T-helper 2 cell (primary cell): Measurements from ENCODE around the gene TASL.
"Not testable (repeated sequence)": the region's sequence is repeated elsewhere in the genome, so short reads cannot be mapped to it uniquely, and the experiment has no call there.

Source experiments
- DNase-seq, 5 experiments: peaks; one replicate each; pipeline versions ENCODE4 v3.0.0 to v3.0.0-alpha.2; 2012 to 2022
- total RNA-seq, 2 donors: gene quantifications; one replicate each; lab custom pipeline; 2026; lab: John Stamatoyannopoulos, UW

The TASL gene, protein sequence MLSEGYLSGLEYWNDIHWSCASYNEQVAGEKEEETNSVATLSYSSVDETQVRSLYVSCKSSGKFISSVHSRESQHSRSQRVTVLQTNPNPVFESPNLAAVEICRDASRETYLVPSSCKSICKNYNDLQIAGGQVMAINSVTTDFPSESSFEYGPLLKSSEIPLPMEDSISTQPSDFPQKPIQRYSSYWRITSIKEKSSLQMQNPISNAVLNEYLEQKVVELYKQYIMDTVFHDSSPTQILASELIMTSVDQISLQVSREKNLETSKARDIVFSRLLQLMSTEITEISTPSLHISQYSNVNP
- 0 to 3.0 reads per million in 2 donors for total RNA-seq

DNA sequence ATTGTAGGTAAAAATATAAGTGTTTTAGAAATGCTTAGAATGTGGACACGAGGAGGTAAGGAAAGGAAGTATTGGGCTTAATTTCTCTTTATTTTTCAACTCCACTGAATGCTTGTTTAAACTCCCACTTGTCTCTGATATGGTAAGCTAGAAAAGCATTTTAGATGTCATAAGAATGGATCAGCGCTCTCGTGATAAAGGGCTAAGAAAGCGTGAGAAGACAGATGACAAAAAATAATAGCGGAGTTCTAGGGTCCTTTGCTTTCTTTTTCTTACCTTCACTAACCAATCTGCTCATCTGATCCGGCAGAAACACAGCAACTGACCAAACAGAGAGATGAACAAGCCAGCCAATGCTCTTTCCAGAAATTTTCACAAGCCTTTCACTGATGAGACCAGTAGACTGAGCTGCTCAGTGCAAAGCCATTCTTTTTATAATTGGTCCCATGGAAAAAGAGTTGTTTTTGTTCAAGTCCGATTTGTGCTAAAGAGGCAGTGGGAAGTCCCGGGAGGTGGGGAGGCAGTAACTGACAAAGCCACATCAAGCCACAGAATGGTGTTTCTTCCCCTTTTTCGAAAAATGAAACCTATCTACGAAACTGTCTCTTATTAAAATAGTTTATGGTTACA is at the start of gene TASL:
TSS of gene TASL (minus strand) at position 405 of the 630 bp plus-strand sequence. CDS start 17,411 bp downstream, outside the sequence.
- peak in 3 of 5 experiments; percentile 3 to 88 (median 15) for DNase-seq

DNA sequence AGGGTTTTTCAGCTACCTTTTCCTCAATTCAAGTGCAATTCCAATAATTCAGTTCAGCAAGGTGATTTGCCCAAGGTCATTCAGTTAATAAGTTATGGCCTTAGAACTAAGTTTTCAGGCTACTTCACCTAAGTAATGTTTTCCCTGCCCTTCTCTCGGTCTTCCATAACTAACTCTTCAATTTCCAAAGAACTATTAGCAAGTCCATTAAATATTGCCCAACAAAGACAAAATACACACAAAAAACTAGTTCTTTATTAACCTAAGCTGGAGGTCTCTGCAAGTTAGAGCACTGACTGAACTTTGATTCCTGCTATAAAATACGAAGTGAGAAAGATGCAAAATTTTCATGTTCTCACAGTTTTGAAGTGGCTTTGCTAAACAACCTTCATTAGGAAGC is 48.8 kb upstream of the TASL start:
- no peak for DNase-seq

GRCh38 chrX:30622361-30622760 is 44.8 kb upstream of the TASL start:
- DNase-seq = no peak

- no peak for DNase-seq
Observed at GRCh38 chrX:30620980-30621618, 43.5 kb upstream of the TASL start.

DNA sequence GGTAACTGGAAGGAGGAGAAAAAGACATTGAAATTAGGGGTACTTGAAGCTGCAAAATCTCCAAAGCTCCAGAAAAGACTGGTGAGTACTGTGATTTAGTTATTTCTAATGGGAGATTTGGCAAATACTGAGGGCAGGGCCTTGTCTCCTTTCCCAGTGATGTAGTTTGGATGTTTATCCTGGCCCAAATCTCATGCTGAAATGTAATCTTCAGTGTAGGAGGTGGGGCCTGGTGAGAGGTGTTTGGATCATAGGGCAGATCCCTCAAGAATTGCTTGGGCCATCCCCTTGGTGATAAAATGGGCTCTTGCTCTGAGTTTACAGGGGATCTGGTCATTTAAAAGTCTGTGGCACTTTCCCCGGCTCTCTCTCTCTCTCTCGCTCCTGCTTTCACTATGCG is 42.6 kb upstream of the TASL start:
- no peak for DNase-seq

GRCh38 chrX:30618160-30618765 is 40.7 kb upstream of the TASL start:
- no peak for DNase-seq

DNA sequence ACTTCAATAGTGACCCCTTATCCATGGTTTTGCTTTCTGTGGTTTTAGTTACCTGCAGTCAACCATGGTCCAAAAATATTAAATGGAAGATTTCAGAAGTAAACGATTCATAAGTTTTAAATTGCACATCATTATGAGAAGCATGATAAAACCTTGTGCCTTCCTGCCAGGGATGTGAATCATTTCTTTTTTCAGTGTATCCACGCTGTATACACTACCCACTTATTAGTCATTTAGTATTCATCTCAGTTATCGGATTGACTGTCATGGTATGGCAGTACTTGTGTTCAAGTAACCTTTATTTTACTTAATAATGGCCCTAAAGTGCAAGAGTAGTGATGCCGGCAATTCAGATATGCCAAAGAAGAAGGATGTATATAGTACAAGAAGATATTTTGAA is 37.7 kb upstream of the TASL start:
- DNase-seq = peak in 1 of 5 experiments; percentile 31

- no peak for DNase-seq
Observed at GRCh38 chrX:30613721-30614120, 36.2 kb upstream of the TASL start.

- DNase-seq = no peak
Observed at GRCh38 chrX:30612250-30612655, 34.7 kb upstream of the TASL start.

DNA sequence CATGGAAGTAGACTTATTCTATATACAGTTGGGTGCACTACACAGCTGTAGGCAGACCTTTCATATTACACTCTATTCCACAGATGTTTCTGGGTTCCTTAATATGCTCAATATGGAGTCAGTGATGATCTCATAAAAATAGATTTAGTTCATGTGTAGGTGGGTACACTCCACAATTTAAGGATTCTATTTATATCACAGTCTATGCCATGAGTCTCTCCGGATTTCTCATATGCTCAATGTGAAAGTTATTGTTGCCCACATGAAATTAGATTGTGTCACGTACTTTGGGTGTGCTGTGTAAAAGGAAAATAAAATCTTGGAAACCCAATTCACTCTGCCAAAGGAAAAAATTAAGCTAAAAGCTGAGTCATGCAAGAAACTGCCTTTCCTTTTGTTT is 32.5 kb upstream of the TASL start:
- DNase-seq = no peak

- no peak for DNase-seq
Observed at GRCh38 chrX:30607155-30607554, 29.6 kb upstream of the TASL start.

DNA sequence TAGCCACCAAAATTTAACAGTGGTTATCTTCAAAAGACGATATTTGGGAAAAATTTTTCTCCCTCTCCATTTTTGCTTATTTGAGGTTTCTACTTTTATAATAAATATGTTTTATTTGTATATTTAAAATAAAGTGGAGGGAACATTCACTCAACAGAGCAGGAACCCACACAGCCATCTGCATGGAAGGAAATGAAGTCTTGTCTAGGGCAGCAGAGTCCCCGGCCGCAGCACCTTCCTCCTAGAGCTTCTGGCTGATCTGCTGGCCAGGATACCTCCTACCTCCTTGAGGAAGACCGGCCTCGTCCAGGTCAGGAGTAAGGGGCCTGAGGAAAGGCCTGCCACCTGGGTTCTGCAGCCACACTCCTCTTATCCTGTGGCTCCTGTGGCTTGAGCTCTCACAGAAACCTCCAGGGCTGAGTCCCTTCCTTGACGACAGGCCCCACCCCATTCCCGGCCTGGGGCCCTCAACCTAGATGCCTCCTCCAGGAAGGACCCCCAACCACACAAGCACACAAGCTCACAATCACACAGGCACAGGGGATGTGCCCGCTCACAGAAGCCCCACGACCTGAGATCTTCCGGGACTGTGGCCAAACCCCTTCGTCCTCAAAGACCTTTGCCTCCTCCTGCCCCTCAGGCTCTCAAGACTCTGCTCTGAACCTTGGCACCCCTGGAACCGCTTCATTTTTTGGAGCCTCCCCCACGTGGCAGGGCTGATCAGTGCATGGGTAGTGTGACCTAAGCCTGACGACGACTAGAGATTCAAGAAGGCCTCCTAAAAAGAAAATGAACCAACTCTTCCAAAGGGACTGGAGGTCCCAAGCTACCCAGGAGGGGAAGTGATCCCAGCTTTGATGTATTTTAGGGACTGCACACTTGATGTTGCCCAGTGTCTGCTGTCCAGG is 23.0 kb upstream of the TASL start:
- DNase-seq = not testable (repeated sequence)

- no peak for DNase-seq
Observed at GRCh38 chrX:30597216-30598012, 19.8 kb upstream of the TASL start.

GRCh38 chrX:30593440-30594200 is 16.1 kb upstream of the TASL start:
- DNase-seq = peak in 2 of 5 experiments; percentile 3 to 43

DNA sequence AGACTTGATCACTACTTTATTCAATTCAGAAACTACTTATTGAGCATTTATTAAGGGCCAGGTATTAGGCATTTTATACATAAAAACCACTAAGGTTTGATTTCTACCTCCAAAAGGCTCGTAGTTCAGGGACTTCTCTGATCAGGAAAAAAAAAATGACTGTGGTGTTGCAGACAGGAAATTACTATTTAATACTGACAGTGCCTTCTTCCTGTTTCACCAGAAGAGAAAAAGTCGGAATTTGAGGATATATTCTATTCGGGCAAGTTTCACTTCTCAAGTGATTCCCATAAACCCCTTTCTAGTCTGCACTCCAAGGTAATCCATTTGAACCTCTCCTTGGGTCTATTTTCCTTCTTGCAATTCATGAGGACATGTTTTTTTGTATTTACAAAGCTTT is 15.3 kb upstream of the TASL start:
- DNase-seq = no peak

- no peak for DNase-seq
Observed at GRCh38 chrX:30590368-30590767, 12.8 kb upstream of the TASL start.

GRCh38 chrX:30589146-30589888 is 11.8 kb upstream of the TASL start:
- DNase-seq = no peak

DNA sequence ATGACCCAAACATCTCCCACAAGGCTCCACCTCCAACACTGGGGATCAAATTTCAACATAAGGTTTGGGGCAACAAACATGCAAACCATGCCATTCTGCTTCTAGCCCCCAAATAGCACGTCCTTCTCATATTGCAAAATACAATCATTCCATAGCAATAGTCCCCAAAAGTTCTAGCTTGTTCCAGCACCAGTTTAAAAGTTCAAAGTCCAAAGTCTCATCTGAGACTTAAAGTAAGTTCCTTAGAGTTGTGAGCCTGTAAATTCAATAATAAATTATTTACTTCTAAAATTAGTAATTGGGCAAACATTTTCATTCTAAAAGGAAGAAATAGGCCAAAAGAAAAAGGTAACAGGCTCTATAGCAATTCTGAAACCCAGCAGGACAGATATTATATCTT is 8.9 kb upstream of the TASL start:
- no peak for DNase-seq

- no peak for DNase-seq
Observed at GRCh38 chrX:30582664-30583063, 5.1 kb upstream of the TASL start.

DNA sequence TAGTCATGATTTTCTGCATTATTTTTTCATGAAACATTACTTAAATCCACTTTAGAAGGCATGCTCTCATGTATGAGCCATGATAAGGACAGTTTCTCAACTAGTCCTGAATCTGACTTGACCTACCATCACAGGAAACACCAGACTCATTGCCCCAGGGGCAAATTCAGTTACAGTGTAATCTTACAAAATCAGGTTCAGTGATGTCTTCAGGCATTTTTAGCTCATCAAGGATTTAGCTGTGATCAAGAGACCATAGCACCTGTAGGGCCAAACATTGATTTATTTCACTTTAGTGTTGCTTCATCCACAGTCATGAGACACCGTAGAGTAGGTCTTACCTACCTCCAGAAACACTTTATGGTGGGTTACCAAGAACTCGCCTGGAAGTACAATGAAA is 3.1 kb upstream of the TASL start:
- DNase-seq = no peak
